ENCODE data around the gene ZNF562.

GRCh38 chr19:9724157-9724556 is 49.3 kb upstream of the ZNF562 start:
- TF ChIP-seq CTCF (IDR thresholded peaks at IDR 0.05; ENCODE audit: low read length): no peak
- no peak for TF ChIP-seq EZH2 (optimal IDR thresholded peaks at IDR 0.05; ENCODE audit: low read depth, low read length)
- TF ChIP-seq EZH2phosphoT487 (IDR thresholded peaks at IDR 0.05; ENCODE audit: low read length): no peak
